Pancreas (tissue), 10 donors: ENCODE measurements around the gene ABLIM2. TPM values are rescaled to one million over a fixed set of nuclear protein-coding genes. Genes with fewer than 3 reads are reported as not detected.

Source experiments
- ATAC-seq, 4 donors: fragments of 200-7000 bp; cut with Tn5 transposase; one replicate each; pipeline versions ENCODE4 v1.8.0 to v1.9.1; 2020; ENCODE audit warnings: mild to moderate bottlenecking in 4 of 4, moderate library complexity in 4 of 4
- DNase-seq, 6 donors: peaks; one replicate each; pipeline ENCODE4 v3.0.0-alpha.2; 2020
- FAIRE-seq: peaks from 2 replicates; lab custom pipeline; 2012; peaks lifted over from hg19 to GRCh38; lab: Jason Lieb, UNC
- H3K27ac ChIP-seq, 4 donors: fragments of 200-600 bp; sonication (generic); 1 replicate in 3 of 4; 2 replicates in 1 of 4; pipeline versions ENCODE4 v1.5.0 to v1.8.0; 2020
- H3K27me3 ChIP-seq, 4 donors: fragments of 200-600 bp; one replicate each; pipeline ENCODE4 v1.8.0; 2021
- H3K36me3 ChIP-seq, 3 donors: fragments of 200-600 bp; sonication (generic) in 1 of 3; one replicate each; pipeline versions ENCODE4 v1.5.0 to v1.8.0; 2020 to 2021
- H3K4me1 ChIP-seq, 3 donors: fragments of 200-600 bp; one replicate each; pipeline ENCODE4 v1.8.0; 2021
- H3K4me3 ChIP-seq, 4 donors: fragments of 200-600 bp; sonication (generic) in 2 of 4; one replicate each; pipeline versions ENCODE4 v1.5.0 to v1.8.0; 2020 to 2021
- H3K9me3 ChIP-seq, 4 donors: fragments of 200-600 bp; one replicate each; pipeline ENCODE4 v1.8.0; 2021
- CTCF ChIP-seq, 4 donors: fragments of 200-600 bp; sonication (generic) in 3 of 4; IDR thresholded peaks; one replicate each; pipeline versions ENCODE4 v1.5.0 to v1.8.0; 2021; ENCODE audit warnings: antibody characterized with exemption in 4 of 4
- WGBS, 2 donors: extraction: QIAGEN DNeasy Blood & Tissue Kit; methylation state at CpG; one replicate each; pipeline ENCODE4 v1.1.7; 2013; 5-methylcytosine and 5-hydroxymethylcytosine counted together
- intact Hi-C, 3 donors: fragments of 100-400 bp; cut with DNase I; formaldehyde crosslinking; loops; one replicate each; pipeline versions ENCODE4 v1.11.1 to v1.14.2; 2022
- polyA plus RNA-seq, 2 donors: library from polyadenylated mRNA; stranded (reverse); fragments of 200-250 nt; gene quantifications; one replicate each; pipeline ENCODE4 v1.2.3, GENCODE V29; 2013
- total RNA-seq, 6 donors: library from RNA; stranded (reverse); fragmentation: NEBNext Ultra II Directional in 4 of 6; extraction: Animal tissue kit (Norgen Biotek cat#: 25700) in 4 of 6; gene quantifications; one replicate each; pipeline versions ENCODE4 v1.2.1 to v1.2.4, GENCODE V29; 2021 to 2023
- donor health status: healthy with polysubstance abuse.
- donor health status: DM: no; HTN: no; CAD: no; lungs with moderate emphysema.
- donor health status: DM: no; HTN: no; CAD: no.
- donor health status: control.
- donor health status: control.
- donor health status: Bipolar disorder and iron deficiency.
- donor health status: DM: yes; HTN: yes; CAD: no.
- donor health status: DM: no; HTN: no; CAD: no.
- donor health status: DM: no; HTN: no; CAD: no.
- donor health status: DM: yes; HTN: yes; CAD: no.

ABLIM2 gene
- total and polyA plus RNA-seq, 8 donors: 4.3 to 13.1 (median 6.6) TPM

- Histone ChIP-seq H3K27me3 (no peaks in the 10 kb centered on the region), H3K9me3 (no peaks in the 10 kb centered on the region), H3K4me3 (no peak overlapping the region), H3K36me3 (no peaks in the 10 kb centered on the region), H3K4me1 (no peaks in the 10 kb centered on the region), H3K27ac (no peak overlapping the region)
- FAIRE-seq: no peak
- intact Hi-C loops: no loop called here
- no peak for DNase-seq
- no peak for TF ChIP-seq CTCF (IDR thresholded peaks at IDR 0.05)
- 79 to 80% methylated on average over 20 to 21 of the region's 21 CpGs for whole genome bisulfite sequencing, 2 donors
- no peak for ATAC-seq
Measured at GRCh38 chr4:8083086-8083825, 75.4 kb downstream of the ABLIM2 start.

- no peak for TF ChIP-seq CTCF (IDR thresholded peaks at IDR 0.05)
- Histone ChIP-seq H3K36me3 (no peaks in the 10 kb centered on the region), H3K4me1 (no peaks in the 10 kb centered on the region), H3K9me3 (no peaks in the 10 kb centered on the region), H3K27me3 (no peaks in the 10 kb centered on the region), H3K4me3 (no peak overlapping the region), H3K27ac (no peak overlapping the region)
- no peak for DNase-seq
- 72 to 73% methylated on average over 10 of the region's 10 CpGs for WGBS, 2 donors
- no peak for FAIRE-seq
- intact Hi-C loops: no loop called here
- no peak for ATAC-seq
Measured at GRCh38 chr4:8082517-8083055, 76.0 kb downstream of the ABLIM2 start.

- no peak overlapping the region for H3K4me3 ChIP-seq
- no peak for TF ChIP-seq CTCF (IDR thresholded peaks at IDR 0.05)
- no peak for DNase-seq
- no peaks in the 10 kb centered on the region for H3K4me1 ChIP-seq
- no peaks in the 10 kb centered on the region for H3K36me3 ChIP-seq
- FAIRE-seq: no peak
- intact Hi-C loops: no loop called here
- H3K27ac ChIP-seq: no peak overlapping the region
- H3K27me3 ChIP-seq: no peaks in the 10 kb centered on the region
- no peak for ATAC-seq
- 90 to 92% methylated on average over 27 to 29 of the region's 29 CpGs for WGBS, 2 donors
- no peaks in the 10 kb centered on the region for H3K9me3 ChIP-seq
Measured at GRCh38 chr4:8081621-8082516, 76.7 kb downstream of the ABLIM2 start.

- intact Hi-C loops: no loop called here
- no peaks in the 10 kb centered on the region for H3K36me3 ChIP-seq
- no peak overlapping the region for H3K4me3 ChIP-seq
- no peak for ATAC-seq
- no peak for TF ChIP-seq CTCF (IDR thresholded peaks at IDR 0.05)
- H3K27ac ChIP-seq: no peak overlapping the region
- no peaks in the 10 kb centered on the region for H3K9me3 ChIP-seq
- no peaks in the 10 kb centered on the region for H3K4me1 ChIP-seq
- WGBS, 2 donors: 90 to 91% methylated on average over 11 of the region's 11 CpGs
- H3K27me3 ChIP-seq: no peaks in the 10 kb centered on the region
- FAIRE-seq: no peak
- no peak for DNase-seq
Measured at GRCh38 chr4:8081171-8081570, 77.4 kb downstream of the ABLIM2 start.
